KMS-11 (cell line): Measurements from ENCODE around the gene SLC38A10.

Source experiments
- H2AFZ ChIP-seq: fragments of 200-600 bp; sonication (generic); 2 replicates; pipeline ENCODE4 v1.6.1; 2016; ENCODE audit warnings: antibody characterized with exemption, mixed run types, low read depth
- H3K27ac ChIP-seq: fragments of 200-600 bp; sonication (generic); 2 replicates; pipeline ENCODE4 v1.6.1; 2016; ENCODE audit warnings: mild to moderate bottlenecking, mixed run types
- H3K27me3 ChIP-seq: fragments of 200-600 bp; sonication (generic); 2 replicates; pipeline ENCODE4 v1.6.1; 2017; ENCODE audit warnings: mild to moderate bottlenecking, low read depth, mixed run types, moderate library complexity; ENCODE audit not compliant: insufficient read depth
- H3K36me3 ChIP-seq: fragments of 200-600 bp; sonication (generic); 2 replicates; pipeline ENCODE4 v1.6.1; 2017; ENCODE audit warnings: mild to moderate bottlenecking, mixed run types; ENCODE audit not compliant: insufficient read depth
- H3K4me1 ChIP-seq: fragments of 200-600 bp; sonication (generic); 2 replicates; pipeline ENCODE4 v1.6.1; 2016; ENCODE audit warnings: mild to moderate bottlenecking, low read depth, mixed run types; ENCODE audit not compliant: poor library complexity, severe bottlenecking
- H3K4me2 ChIP-seq: fragments of 200-600 bp; sonication (generic); 2 replicates; pipeline ENCODE4 v1.7.0; 2016; ENCODE audit warnings: mild to moderate bottlenecking, mixed run types
- H3K4me3 ChIP-seq: fragments of 200-600 bp; sonication (generic); IDR thresholded peaks from 2 replicates; pipeline ENCODE4 v1.6.1; 2017; ENCODE audit warnings: low read depth, low read length, mixed read lengths; ENCODE audit not compliant: insufficient read depth
- H3K79me2 ChIP-seq: fragments of 200-600 bp; sonication (generic); 2 replicates; pipeline ENCODE4 v1.6.1; 2016; ENCODE audit warnings: low read depth, mixed run types; ENCODE audit not compliant: insufficient read depth
- H3K9ac ChIP-seq: fragments of 200-600 bp; sonication (generic); 2 replicates; pipeline ENCODE4 v1.6.1; 2016; ENCODE audit warnings: mild to moderate bottlenecking, mixed run types
- H4K20me1 ChIP-seq: fragments of 200-600 bp; sonication (generic); 2 replicates; pipeline ENCODE4 v1.6.1; 2016; ENCODE audit warnings: mild to moderate bottlenecking, mixed run types; ENCODE audit not compliant: insufficient read depth
- CTCF ChIP-seq: fragments of 200-600 bp; sonication (generic); conservative IDR thresholded peaks from 2 replicates; pipeline ENCODE4 v1.6.1; 2017; ENCODE audit warnings: low read depth, mild to moderate bottlenecking, antibody characterized with exemption, low read length, moderate library complexity, mixed read lengths

The SLC38A10 gene

GRCh38 chr17:81303385-81303784 lies 8.3 kb upstream of the SLC38A10 start:
- peaks cover 95% of the 10 kb centered on the region for H3K27me3 ChIP-seq
- H3K27ac ChIP-seq, result no peak overlapping the region
- H3K9ac ChIP-seq, result no peak overlapping the region
- TF ChIP-seq CTCF, result no peak
- no peak overlapping the region for H3K4me3 ChIP-seq
- H2AFZ ChIP-seq, result no peak overlapping the region
- no peaks in the 10 kb centered on the region for H3K4me1 ChIP-seq
- H3K36me3 ChIP-seq, result no peaks in the 10 kb centered on the region
- H4K20me1 ChIP-seq, result no peaks in the 10 kb centered on the region
- H3K79me2 ChIP-seq, result no peaks in the 10 kb centered on the region
- no peak overlapping the region for H3K4me2 ChIP-seq

GRCh38 chr17:81302861-81303333 lies 7.8 kb upstream of the SLC38A10 start:
- Histone ChIP-seq H3K4me2 (no peak overlapping the region), H4K20me1 (no peaks in the 10 kb centered on the region), H3K4me3 (no peak overlapping the region), H2AFZ (no peak overlapping the region), H3K79me2 (no peaks in the 10 kb centered on the region), H3K27me3 (peaks cover 95% of the 10 kb centered on the region), H3K9ac (no peak overlapping the region), H3K36me3 (no peaks in the 10 kb centered on the region), H3K27ac (no peak overlapping the region), H3K4me1 (no peaks in the 10 kb centered on the region)
- TF ChIP-seq CTCF, result no peak

GRCh38 chr17:81302324-81302723 lies 7.2 kb upstream of the SLC38A10 start:
- Histone ChIP-seq H3K4me3 (no peak overlapping the region), H3K27ac (no peak overlapping the region), H3K27me3 (peaks cover 95% of the 10 kb centered on the region), H2AFZ (no peak overlapping the region), H3K79me2 (no peaks in the 10 kb centered on the region), H4K20me1 (no peaks in the 10 kb centered on the region), H3K4me2 (no peak overlapping the region), H3K4me1 (no peaks in the 10 kb centered on the region), H3K9ac (no peak overlapping the region), H3K36me3 (no peaks in the 10 kb centered on the region)
- no peak for TF ChIP-seq CTCF

- no peak overlapping the region for H3K4me2 ChIP-seq
These were observed 6.4 kb upstream of the SLC38A10 start for GRCh38 chr17:81301195-81302144.

More at GRCh38 chr17:81301195-81302144, 6.4 kb upstream of the SLC38A10 start:
- no peak overlapping the region for H3K27ac ChIP-seq
- no peaks in the 10 kb centered on the region for H4K20me1 ChIP-seq
- H3K4me1 ChIP-seq, result peaks cover 4% of the 10 kb centered on the region
- peaks cover 91% of the 10 kb centered on the region for H3K27me3 ChIP-seq
- no peak overlapping the region for H2AFZ ChIP-seq
- H3K4me3 ChIP-seq, result no peak overlapping the region
- no peaks in the 10 kb centered on the region for H3K79me2 ChIP-seq
- TF ChIP-seq CTCF, result no peak
- H3K36me3 ChIP-seq, result no peaks in the 10 kb centered on the region
- no peak overlapping the region for H3K9ac ChIP-seq
